ENCODE measurements around the gene UBL7.

GRCh38 chr15:74417670-74418069, 43.3 kb downstream of the UBL7 start:
- TF ChIP-seq EZH2 (IDR thresholded peaks at IDR 0.05; ENCODE audit: insufficient read depth, poor library complexity, severe bottlenecking) (no peak), EZH2phosphoT487 (IDR thresholded peaks at IDR 0.05; ENCODE audit: insufficient read depth, low read depth) (no peak)

All from GM23248 (cell line).